Astrocyte (in vitro differentiated cells and primary cell): ENCODE data around the gene THOC3.
"Not testable (repeated sequence)": the region's sequence is repeated elsewhere in the genome, so short reads cannot be mapped to it uniquely, and the experiment has no call there.

ENCODE experiments used
- EZH2 ChIP-seq: IDR thresholded peaks from 2 replicates; pipeline ENCODE4 v1.6.1; 2012; ENCODE audit warnings: mild to moderate bottlenecking, low read length, inconsistent platforms; ENCODE audit not compliant: insufficient read depth
- TF ChIP-seq, protein P1 (sequence below): IDR thresholded peaks from 2 replicates; pipeline ENCODE4 v1.5.1; 2011; ENCODE audit warnings: low read depth, mild to moderate bottlenecking, inconsistent platforms, low read length, moderate library complexity; ENCODE audit not compliant: insufficient read depth

- TF ChIP-seq, protein P1, sequence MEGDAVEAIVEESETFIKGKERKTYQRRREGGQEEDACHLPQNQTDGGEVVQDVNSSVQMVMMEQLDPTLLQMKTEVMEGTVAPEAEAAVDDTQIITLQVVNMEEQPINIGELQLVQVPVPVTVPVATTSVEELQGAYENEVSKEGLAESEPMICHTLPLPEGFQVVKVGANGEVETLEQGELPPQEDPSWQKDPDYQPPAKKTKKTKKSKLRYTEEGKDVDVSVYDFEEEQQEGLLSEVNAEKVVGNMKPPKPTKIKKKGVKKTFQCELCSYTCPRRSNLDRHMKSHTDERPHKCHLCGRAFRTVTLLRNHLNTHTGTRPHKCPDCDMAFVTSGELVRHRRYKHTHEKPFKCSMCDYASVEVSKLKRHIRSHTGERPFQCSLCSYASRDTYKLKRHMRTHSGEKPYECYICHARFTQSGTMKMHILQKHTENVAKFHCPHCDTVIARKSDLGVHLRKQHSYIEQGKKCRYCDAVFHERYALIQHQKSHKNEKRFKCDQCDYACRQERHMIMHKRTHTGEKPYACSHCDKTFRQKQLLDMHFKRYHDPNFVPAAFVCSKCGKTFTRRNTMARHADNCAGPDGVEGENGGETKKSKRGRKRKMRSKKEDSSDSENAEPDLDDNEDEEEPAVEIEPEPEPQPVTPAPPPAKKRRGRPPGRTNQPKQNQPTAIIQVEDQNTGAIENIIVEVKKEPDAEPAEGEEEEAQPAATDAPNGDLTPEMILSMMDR, result not testable (repeated sequence)
- not testable (repeated sequence) for TF ChIP-seq EZH2
Measured at GRCh38 chr5:176010202-176010601, 42.1 kb upstream of the THOC3 start.
